ENCODE measurements around the gene FOXD2.

DNA sequence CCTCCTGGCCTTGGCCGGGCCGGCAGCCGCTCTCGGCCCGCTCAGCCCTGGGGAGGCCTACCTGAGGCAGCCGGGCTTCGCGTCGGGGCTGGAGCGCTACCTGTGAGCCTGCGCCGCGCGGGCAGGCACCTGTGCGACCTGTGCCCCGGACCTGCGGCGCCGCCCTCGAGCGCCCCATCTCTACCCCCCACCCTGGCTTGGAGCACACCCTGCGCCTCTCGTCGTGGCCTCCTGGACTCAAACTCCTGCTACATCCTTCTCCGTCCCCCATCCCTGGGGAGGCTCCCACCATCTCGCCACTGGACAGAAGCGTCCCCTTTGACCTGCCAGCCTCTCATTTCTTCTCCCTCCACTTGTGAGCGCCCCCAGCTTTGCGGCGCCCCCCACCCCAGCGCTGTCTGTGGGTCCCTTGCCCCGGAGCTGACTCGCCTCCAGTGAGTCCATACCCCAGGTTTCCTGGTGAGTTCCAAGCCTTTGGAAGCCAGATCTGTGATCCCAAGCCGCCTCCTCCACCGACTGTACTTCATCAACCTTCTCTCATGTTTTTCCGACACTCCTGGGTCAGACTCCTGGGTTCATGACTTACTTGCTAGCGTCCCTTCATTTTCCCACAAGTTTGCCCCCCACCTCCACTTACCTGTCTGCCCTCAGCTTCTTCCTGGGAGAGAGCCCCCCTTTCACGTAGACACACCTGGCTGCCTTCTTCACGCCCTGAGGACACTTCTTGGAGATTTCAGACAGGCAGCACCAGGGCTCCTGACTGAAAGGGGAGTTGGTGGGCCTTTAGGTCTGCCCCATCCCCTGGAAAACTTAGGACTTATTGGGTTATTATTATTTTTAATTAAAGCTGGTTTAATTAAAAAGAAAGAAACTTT is 20.4 kb upstream of the FOXD2 start:
- TF ChIP-seq, protein P1, sequence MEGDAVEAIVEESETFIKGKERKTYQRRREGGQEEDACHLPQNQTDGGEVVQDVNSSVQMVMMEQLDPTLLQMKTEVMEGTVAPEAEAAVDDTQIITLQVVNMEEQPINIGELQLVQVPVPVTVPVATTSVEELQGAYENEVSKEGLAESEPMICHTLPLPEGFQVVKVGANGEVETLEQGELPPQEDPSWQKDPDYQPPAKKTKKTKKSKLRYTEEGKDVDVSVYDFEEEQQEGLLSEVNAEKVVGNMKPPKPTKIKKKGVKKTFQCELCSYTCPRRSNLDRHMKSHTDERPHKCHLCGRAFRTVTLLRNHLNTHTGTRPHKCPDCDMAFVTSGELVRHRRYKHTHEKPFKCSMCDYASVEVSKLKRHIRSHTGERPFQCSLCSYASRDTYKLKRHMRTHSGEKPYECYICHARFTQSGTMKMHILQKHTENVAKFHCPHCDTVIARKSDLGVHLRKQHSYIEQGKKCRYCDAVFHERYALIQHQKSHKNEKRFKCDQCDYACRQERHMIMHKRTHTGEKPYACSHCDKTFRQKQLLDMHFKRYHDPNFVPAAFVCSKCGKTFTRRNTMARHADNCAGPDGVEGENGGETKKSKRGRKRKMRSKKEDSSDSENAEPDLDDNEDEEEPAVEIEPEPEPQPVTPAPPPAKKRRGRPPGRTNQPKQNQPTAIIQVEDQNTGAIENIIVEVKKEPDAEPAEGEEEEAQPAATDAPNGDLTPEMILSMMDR (IDR thresholded peaks at IDR 0.05) = no peak
- TF ChIP-seq POLR2A (IDR thresholded peaks at IDR 0.05) = no peak
